Upper lobe of left lung (tissue), 6 donors: ENCODE data around the gene ZNRF1. TPM values are rescaled to one million over a fixed set of nuclear protein-coding genes. Genes with fewer than 3 reads are reported as not detected.

Source experiments
- ATAC-seq, 2 donors: fragments of 200-7000 bp; cut with Tn5 transposase; one replicate each; pipeline ENCODE4 v1.9.1; 2022; ENCODE audit warnings: mild to moderate bottlenecking in 2 of 2, moderate library complexity in 2 of 2; ENCODE audit not compliant: low FRiP score in 2 of 2
- DNase-seq, 2 donors: peaks; one replicate each; pipeline ENCODE4 v3.0.0-alpha.2; 2019 to 2020
- H3K27ac ChIP-seq, 4 donors: fragments of 200-600 bp; sonication (generic); one replicate each; pipeline ENCODE4 v1.5.1; 2016 to 2019
- H3K27me3 ChIP-seq, 4 donors: fragments of 200-600 bp; sonication (generic); one replicate each; pipeline ENCODE4 v1.5.1; 2017 to 2019
- H3K36me3 ChIP-seq, 4 donors: fragments of 200-600 bp; sonication (generic); one replicate each; pipeline ENCODE4 v1.5.1; 2016 to 2019
- H3K4me1 ChIP-seq, 4 donors: fragments of 200-600 bp; sonication (generic); one replicate each; pipeline ENCODE4 v1.5.1; 2018 to 2019
- H3K4me3 ChIP-seq, 4 donors: fragments of 200-600 bp; sonication (generic); one replicate each; pipeline ENCODE4 v1.5.1; 2017 to 2019; ENCODE audit warnings: mild to moderate bottlenecking in 2 of 4, moderate library complexity in 1 of 4
- H3K9me3 ChIP-seq, 4 donors: fragments of 200-600 bp; sonication (generic); one replicate each; pipeline ENCODE4 v1.5.1; 2018 to 2019
- EP300 ChIP-seq, 4 donors: sonication (generic); formaldehyde crosslinking; IDR thresholded peaks; one replicate each; pipeline ENCODE4 v1.5.1; 2017; ENCODE audit warnings: antibody characterized with exemption in 4 of 4, control low read depth in 2 of 4
- POLR2A ChIP-seq, 4 donors: fragments of 450-650 bp; IDR thresholded peaks; one replicate each; pipeline ENCODE4 v1.5.1; 2016 to 2017; ENCODE audit warnings: antibody characterized with exemption in 4 of 4, mild to moderate bottlenecking in 2 of 4
- POLR2AphosphoS5 ChIP-seq, 2 donors: sonication (generic); formaldehyde crosslinking; IDR thresholded peaks; one replicate each; pipeline ENCODE4 v1.5.1; 2017; ENCODE audit warnings: antibody characterized with exemption in 2 of 2
- WGBS, 2 donors: methylation state at CpG; one replicate each; pipeline ENCODE4 v1.1.5; 2017 to 2018; 5-methylcytosine and 5-hydroxymethylcytosine counted together
- total RNA-seq, 6 donors: library from RNA; depleted of rRNA in 4 of 6; stranded (reverse); fragments of >200 nt in 4 of 6; gene quantifications; one replicate each; pipeline versions ENCODE4 v1.1.0 to v1.2.1, GENCODE V29; 2016 to 2021
- TF ChIP-seq, protein P1 (sequence below), 6 experiments: fragments of 450-650 bp in 4 of 6; fragments of 200-600 bp in 2 of 6; sonication (generic) in 2 of 6; IDR thresholded peaks; one replicate each; pipeline ENCODE4 v1.5.1; 2016 to 2019; ENCODE audit warnings: antibody characterized with exemption in 6 of 6
- donor health status: DM: no; HTN: no; CAD: no; lungs with moderate emphysema.
- donor health status: DM: no; HTN: yes; CAD: no; lungs with severe emphysema.

ZNRF1 gene
- total RNA-seq, 6 donors from 2014 or later, result 18.5 to 40.0 (median 27.1) TPM

- peaks cover 0 to 3% (median 0%) of the 10 kb centered on the region in 4 donors for H3K36me3 ChIP-seq
- peak in 1 of 2 donors; percentile 56 for ATAC-seq
- peaks cover 37 to 54% (median 50%) of the 10 kb centered on the region in 4 donors for H3K4me1 ChIP-seq
- 51 to 57% methylated on average over 11 to 16 of the region's 16 CpGs for WGBS, 2 donors
- TF ChIP-seq, protein P1, sequence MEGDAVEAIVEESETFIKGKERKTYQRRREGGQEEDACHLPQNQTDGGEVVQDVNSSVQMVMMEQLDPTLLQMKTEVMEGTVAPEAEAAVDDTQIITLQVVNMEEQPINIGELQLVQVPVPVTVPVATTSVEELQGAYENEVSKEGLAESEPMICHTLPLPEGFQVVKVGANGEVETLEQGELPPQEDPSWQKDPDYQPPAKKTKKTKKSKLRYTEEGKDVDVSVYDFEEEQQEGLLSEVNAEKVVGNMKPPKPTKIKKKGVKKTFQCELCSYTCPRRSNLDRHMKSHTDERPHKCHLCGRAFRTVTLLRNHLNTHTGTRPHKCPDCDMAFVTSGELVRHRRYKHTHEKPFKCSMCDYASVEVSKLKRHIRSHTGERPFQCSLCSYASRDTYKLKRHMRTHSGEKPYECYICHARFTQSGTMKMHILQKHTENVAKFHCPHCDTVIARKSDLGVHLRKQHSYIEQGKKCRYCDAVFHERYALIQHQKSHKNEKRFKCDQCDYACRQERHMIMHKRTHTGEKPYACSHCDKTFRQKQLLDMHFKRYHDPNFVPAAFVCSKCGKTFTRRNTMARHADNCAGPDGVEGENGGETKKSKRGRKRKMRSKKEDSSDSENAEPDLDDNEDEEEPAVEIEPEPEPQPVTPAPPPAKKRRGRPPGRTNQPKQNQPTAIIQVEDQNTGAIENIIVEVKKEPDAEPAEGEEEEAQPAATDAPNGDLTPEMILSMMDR (IDR thresholded peaks at IDR 0.05), result peak in 3 of 6 experiments; percentile 8 to 16 (median 10)
- TF ChIP-seq POLR2A (IDR thresholded peaks at IDR 0.05) (no peak), POLR2AphosphoS5 (IDR thresholded peaks at IDR 0.05) (peak in 1 of 2 donors; percentile 47)
- H3K27ac ChIP-seq, result peak overlapping the region; percentile 46 to 84 (median 70)
- H3K9me3 ChIP-seq, result no peaks in the 10 kb centered on the region
- no peaks in the 10 kb centered on the region for H3K27me3 ChIP-seq
- DNase-seq, result peak in 1 of 2 donors; percentile 57
- no peak overlapping the region for H3K4me3 ChIP-seq
Measured at GRCh38 chr16:75099738-75100602, 101.1 kb downstream of the ZNRF1 start.

- WGBS, 2 donors, result 83 to 92% methylated on average over 3 of the region's 3 CpGs
- H3K4me1 ChIP-seq, result peaks cover 44 to 58% (median 56%) of the 10 kb centered on the region in 4 donors
- H3K27ac ChIP-seq, result peak overlapping the region in 3 of 4 donors; percentile 64 to 84 (median 77)
Measured at GRCh38 chr16:75100603-75100990, 101.8 kb downstream of the ZNRF1 start.

DNA sequence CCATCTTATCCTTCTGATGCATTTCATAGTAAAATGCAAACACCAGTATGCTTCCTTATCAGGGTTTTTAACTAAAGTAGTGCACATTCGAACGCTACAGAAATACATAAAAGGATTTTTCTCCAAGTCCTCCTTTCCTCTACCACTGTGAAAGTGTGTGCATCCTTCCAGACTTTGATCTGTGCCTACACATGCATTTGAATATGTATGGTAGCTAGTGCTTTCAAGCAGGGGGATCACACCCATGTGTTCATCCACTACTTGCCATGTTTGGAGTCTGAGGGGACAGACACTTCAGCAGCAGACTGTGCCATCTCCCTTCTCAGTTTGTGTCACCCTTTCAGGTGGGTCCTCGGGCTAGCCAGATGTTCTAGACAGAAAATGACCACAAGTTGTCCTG is 102.8 kb downstream of the ZNRF1 start:
- Histone ChIP-seq H3K9me3 (no peaks in the 10 kb centered on the region), H3K4me1 (peaks cover 54 to 64% (median 61%) of the 10 kb centered on the region in 4 donors), H3K36me3 (no peaks in the 10 kb centered on the region), H3K27ac (no peak overlapping the region), H3K27me3 (no peaks in the 10 kb centered on the region), H3K4me3 (no peak overlapping the region)
- 87 to 97% methylated on average over 3 of the region's 3 CpGs for WGBS, 2 donors
- no peak for TF ChIP-seq POLR2A (IDR thresholded peaks at IDR 0.05)
- TF ChIP-seq, protein P1 (IDR thresholded peaks at IDR 0.05), result no peak
- TF ChIP-seq EP300 (IDR thresholded peaks at IDR 0.05), result no peak
- no peak for TF ChIP-seq POLR2AphosphoS5 (IDR thresholded peaks at IDR 0.05)
- ATAC-seq (no peak), DNase-seq (no peak)

More at GRCh38 chr16:75100603-75100990, 101.8 kb downstream of the ZNRF1 start:
- TF ChIP-seq POLR2AphosphoS5 (IDR thresholded peaks at IDR 0.05) (no peak), EP300 (IDR thresholded peaks at IDR 0.05) (no peak), POLR2A (IDR thresholded peaks at IDR 0.05) (no peak)
- TF ChIP-seq, protein P1 (IDR thresholded peaks at IDR 0.05), result no peak
- Histone ChIP-seq H3K9me3 (no peaks in the 10 kb centered on the region), H3K27me3 (no peaks in the 10 kb centered on the region), H3K36me3 (no peaks in the 10 kb centered on the region), H3K4me3 (no peak overlapping the region)
- DNase-seq, result no peak
- ATAC-seq, result no peak

DNA sequence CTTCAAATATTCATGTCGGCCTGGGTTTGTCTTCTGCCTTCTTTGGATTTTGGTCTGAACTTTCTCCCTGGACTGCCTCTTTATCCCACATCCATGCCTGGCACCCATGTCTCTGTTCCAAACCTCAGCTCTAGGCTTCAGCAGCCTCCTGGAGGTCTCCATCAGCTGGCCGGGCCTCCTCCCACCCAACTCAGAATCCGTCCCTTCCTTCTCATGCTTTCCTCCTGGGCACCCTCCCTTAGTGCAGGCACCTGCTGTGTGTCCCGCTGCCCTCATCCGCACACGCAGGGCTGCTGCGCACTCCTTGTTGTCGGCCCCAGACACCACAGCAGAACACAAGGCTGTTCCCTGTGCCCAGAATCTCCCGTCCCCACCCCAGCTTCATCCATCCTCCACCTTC is 103.8 kb downstream of the ZNRF1 start:
- WGBS, 2 donors, result 97% methylated on average over 9 of the region's 9 CpGs

More for the DNA sequence above, 103.8 kb downstream of the ZNRF1 start:
- TF ChIP-seq POLR2A (IDR thresholded peaks at IDR 0.05), result no peak
- TF ChIP-seq POLR2AphosphoS5 (IDR thresholded peaks at IDR 0.05), result no peak
- TF ChIP-seq EP300 (IDR thresholded peaks at IDR 0.05), result no peak
- TF ChIP-seq, protein P1 (IDR thresholded peaks at IDR 0.05), result no peak
- H3K9me3 ChIP-seq, result no peaks in the 10 kb centered on the region
- H3K27ac ChIP-seq, result no peak overlapping the region
- DNase-seq, result no peak
- no peaks in the 10 kb centered on the region for H3K36me3 ChIP-seq
- peaks cover 52 to 65% (median 61%) of the 10 kb centered on the region in 4 donors for H3K4me1 ChIP-seq
- no peak overlapping the region for H3K4me3 ChIP-seq
- no peak for ATAC-seq
- no peaks in the 10 kb centered on the region for H3K27me3 ChIP-seq
